ENCODE data around the gene DTHD1. TPM values are rescaled to one million over a fixed set of nuclear protein-coding genes. Genes with fewer than 3 reads are reported as not detected.

The DTHD1 gene
- total and polyA plus RNA-seq, 2 donors (not counting 3 experiments of a cell fraction or from before 2014, with no cell fraction given): not detected

GRCh38 chr4:36274158-36274557 is 7.3 kb upstream of the DTHD1 start:
- H3K9ac ChIP-seq (replicated peaks; ENCODE audit: extremely low read depth, insufficient read depth, low read length): no peak overlapping the region
- intact Hi-C loops (cut with micrococcal nuclease): no loop called here
- no peaks in the 10 kb centered on the region for H3K9me1 ChIP-seq (replicated peaks; ENCODE audit: control insufficient read depth, extremely low read depth, insufficient read depth, low read length)
- no peaks in the 10 kb centered on the region for H3K27me3 ChIP-seq (ENCODE audit: control insufficient read depth in 2 of 2, insufficient read depth in 2 of 2, low read length in 2 of 2)
- no peaks in the 10 kb centered on the region for H4K20me1 ChIP-seq (replicated peaks; ENCODE audit: control insufficient read depth, extremely low read depth, insufficient read depth, low read length)
- BruUV-seq (replicated peaks): no TSS peak
- dilution Hi-C loops (cut with MboI; ENCODE audit: extremely low pct_ligation_motif_present, low sequenced_read_pairs): no loop called here
- DNase-seq (ENCODE audit: low read depth, low spot score): no peak
- no peak overlapping the region for H3K4me2 ChIP-seq (ENCODE audit: insufficient read depth, low read length)
- ChIA-PET POLR2A (no interaction called here), CTCF (no interaction called here)
- H3K27ac ChIP-seq (ENCODE audit: insufficient read depth, low read depth, low read length): no peak overlapping the region
- no peaks in the 10 kb centered on the region for H3K79me2 ChIP-seq (ENCODE audit: control insufficient read depth, insufficient read depth, low read length)
- no peak for FAIRE-seq
- no peaks in the 10 kb centered on the region for H3K4me1 ChIP-seq (ENCODE audit: control insufficient read depth, extremely low read depth, insufficient read depth, low read length)
- H3K4me3 ChIP-seq (replicated peaks in 1 of 3; ENCODE audit: insufficient read depth in 1 of 3, low read depth in 1 of 3, low read length in 3 of 3): no peak overlapping the region
- no peak overlapping the region for H2AFZ ChIP-seq (ENCODE audit: low read depth, low read length)
- TF ChIP-seq MAX (IDR thresholded peaks at IDR 0.05; ENCODE audit: insufficient read depth, insufficient read length) (no peak), CTCF (IDR thresholded peaks at IDR 0.05; ENCODE audit: extremely low read depth in 1 of 2, insufficient read depth in 1 of 2, low read depth in 1 of 2, low read length in 2 of 2) (no peak)
- H3K36me3 ChIP-seq (ENCODE audit: control insufficient read depth in 2 of 2, extremely low read depth in 1 of 2, insufficient read depth in 2 of 2, low read length in 2 of 2): no peaks in the 10 kb centered on the region
- H3K9me3 ChIP-seq (replicated peaks; ENCODE audit: control insufficient read depth, insufficient read depth, low read length): no peaks in the 10 kb centered on the region

- Histone ChIP-seq H3K36me3 (ENCODE audit: control insufficient read depth in 2 of 2, extremely low read depth in 1 of 2, insufficient read depth in 2 of 2, low read length in 2 of 2) (no peaks in the 10 kb centered on the region), H3K79me2 (ENCODE audit: control insufficient read depth, insufficient read depth, low read length) (no peaks in the 10 kb centered on the region), H3K27ac (ENCODE audit: insufficient read depth, low read depth, low read length) (no peak overlapping the region), H3K9me1 (replicated peaks; ENCODE audit: control insufficient read depth, extremely low read depth, insufficient read depth, low read length) (no peaks in the 10 kb centered on the region), H3K9me3 (replicated peaks; ENCODE audit: control insufficient read depth, insufficient read depth, low read length) (no peaks in the 10 kb centered on the region), H3K9ac (replicated peaks; ENCODE audit: extremely low read depth, insufficient read depth, low read length) (no peak overlapping the region), H3K4me1 (ENCODE audit: control insufficient read depth, extremely low read depth, insufficient read depth, low read length) (no peaks in the 10 kb centered on the region), H3K27me3 (ENCODE audit: control insufficient read depth in 2 of 2, insufficient read depth in 2 of 2, low read length in 2 of 2) (no peaks in the 10 kb centered on the region), H3K4me2 (ENCODE audit: insufficient read depth, low read length) (no peak overlapping the region), H3K4me3 (replicated peaks in 1 of 3; ENCODE audit: insufficient read depth in 1 of 3, low read depth in 1 of 3, low read length in 3 of 3) (no peak overlapping the region), H4K20me1 (replicated peaks; ENCODE audit: control insufficient read depth, extremely low read depth, insufficient read depth, low read length) (no peaks in the 10 kb centered on the region), H2AFZ (ENCODE audit: low read depth, low read length) (no peak overlapping the region)
- POLR2A ChIA-PET: no interaction called here
- no peak for FAIRE-seq
- no TSS peak for BruUV-seq (replicated peaks)
- dilution Hi-C loops (cut with MboI; ENCODE audit: extremely low pct_ligation_motif_present, low sequenced_read_pairs): no loop called here
- no peak for TF ChIP-seq POLR2A (IDR thresholded peaks at IDR 0.05; ENCODE audit: low read depth, low read length)
- no peak for TF ChIP-seq MYC (IDR thresholded peaks at IDR 0.05; ENCODE audit: low read depth, low read length)
- TF ChIP-seq FOS (IDR thresholded peaks at IDR 0.05; ENCODE audit: borderline replicate concordance, insufficient read depth, low read length): no peak
- no peak for TF ChIP-seq EZH2 (IDR thresholded peaks at IDR 0.05; ENCODE audit: borderline replicate concordance, low read depth, low read length, severe bottlenecking)
- no peak for TF ChIP-seq GATA2 (IDR thresholded peaks at IDR 0.05; ENCODE audit: insufficient read depth, insufficient read length, low read depth, low read length)
- TF ChIP-seq JUN (IDR thresholded peaks at IDR 0.05; ENCODE audit: borderline replicate concordance, insufficient read depth, insufficient read length, low read depth): no peak
- no peak for TF ChIP-seq POLR2AphosphoS5 (IDR thresholded peaks at IDR 0.05; ENCODE audit: insufficient read depth, low read depth, low read length)
- TF ChIP-seq MAX (IDR thresholded peaks at IDR 0.05; ENCODE audit: insufficient read depth, insufficient read length): no peak
- CTCF ChIA-PET: no interaction called here
- intact Hi-C loops (cut with micrococcal nuclease): no loop called here
- no peak for DNase-seq (ENCODE audit: low read depth, low spot score)
Measured at GRCh38 chr4:36277533-36277932, 3.9 kb upstream of the DTHD1 start.
